HepG2 (cell line): ENCODE results near the gene SMIM41. TPM values are rescaled to one million over a fixed set of nuclear protein-coding genes. Genes with fewer than 3 reads are reported as not detected.

ENCODE experiments used
- ATF2 ChIP-seq: sonication (generic); formaldehyde crosslinking; IDR thresholded peaks from 2 replicates; pipeline ENCODE4 v1.4.0; 2020; ENCODE audit warnings: missing genetic modification reagents
- BCL3 ChIP-seq: sonication (generic); formaldehyde crosslinking; IDR thresholded peaks from 2 replicates; pipeline ENCODE4 v1.5.1; 2020; ENCODE audit warnings: mild to moderate bottlenecking, missing genetic modification reagents, moderate library complexity
- FLYWCH1 ChIP-seq: sonication (generic); formaldehyde crosslinking; IDR thresholded peaks from 2 replicates; pipeline ENCODE4 v1.8.1; 2023; ENCODE audit warnings: mild to moderate bottlenecking, missing genetic modification reagents
- HOXD1 ChIP-seq: sonication (generic); formaldehyde crosslinking; IDR thresholded peaks from 2 replicates; pipeline ENCODE4 v1.5.0; 2020; ENCODE audit warnings: missing genetic modification reagents
- MTF1 ChIP-seq: sonication (generic); formaldehyde crosslinking; IDR thresholded peaks from 2 replicates; pipeline ENCODE4 v1.5.0; 2020; ENCODE audit warnings: missing genetic modification reagents
- ONECUT2 ChIP-seq: sonication (generic); formaldehyde crosslinking; IDR thresholded peaks from 2 replicates; pipeline ENCODE4 v1.4.0; 2020; ENCODE audit warnings: missing genetic modification reagents
- PBX3 ChIP-seq: sonication (generic); formaldehyde crosslinking; IDR thresholded peaks from 2 replicates; pipeline ENCODE4 v1.8.1; 2023; ENCODE audit warnings: missing genetic modification reagents, inconsistent platforms, borderline replicate concordance
- PPARG ChIP-seq: conservative IDR thresholded peaks from 2 replicates; pipeline ENCODE4 v1.6.1; 2016; ENCODE audit warnings: missing biosample characterization, missing genetic modification reagents
- REPIN1 ChIP-seq: sonication (generic); formaldehyde crosslinking; IDR thresholded peaks from 2 replicates; pipeline ENCODE4 v1.8.0; 2022; ENCODE audit warnings: missing genetic modification reagents, low read depth, mild to moderate bottlenecking, borderline replicate concordance
- ZBTB10 ChIP-seq: sonication (generic); formaldehyde crosslinking; IDR thresholded peaks from 2 replicates; pipeline ENCODE4 v1.4.0; 2020; ENCODE audit warnings: missing genetic modification reagents, borderline replicate concordance
- ZBTB7B ChIP-seq: sonication (generic); formaldehyde crosslinking; IDR thresholded peaks from 2 replicates; pipeline ENCODE4 v1.4.0; 2020; ENCODE audit warnings: missing genetic modification reagents
- ZC3H13 ChIP-seq: sonication (generic); formaldehyde crosslinking; IDR thresholded peaks from 2 replicates; pipeline ENCODE4 v1.8.1; 2023; ENCODE audit warnings: mild to moderate bottlenecking, missing genetic modification reagents, moderate library complexity
- ZNF18 ChIP-seq: sonication (generic); formaldehyde crosslinking; IDR thresholded peaks from 2 replicates; pipeline ENCODE4 v1.8.0; 2022; ENCODE audit warnings: mild to moderate bottlenecking, missing genetic modification reagents; ENCODE audit not compliant: insufficient replicate concordance
- ZNF292 ChIP-seq: sonication (generic); formaldehyde crosslinking; IDR thresholded peaks from 2 replicates; pipeline ENCODE4 v1.8.1; 2022; ENCODE audit warnings: mild to moderate bottlenecking, low read depth, missing genetic modification reagents, borderline replicate concordance
- ZNF335 ChIP-seq: sonication (generic); formaldehyde crosslinking; IDR thresholded peaks from 2 replicates; pipeline ENCODE4 v1.4.0; 2020; ENCODE audit warnings: missing genetic modification reagents
- ZNF557 ChIP-seq: sonication (generic); formaldehyde crosslinking; IDR thresholded peaks from 2 replicates; pipeline ENCODE4 v1.4.0; 2020; ENCODE audit warnings: missing genetic modification reagents
- ZNF570 ChIP-seq: sonication (generic); formaldehyde crosslinking; IDR thresholded peaks from 2 replicates; pipeline ENCODE4 v1.4.0; 2020; ENCODE audit warnings: mild to moderate bottlenecking, missing genetic modification reagents, borderline replicate concordance
- ZNF670 ChIP-seq: sonication (generic); formaldehyde crosslinking; IDR thresholded peaks from 2 replicates; pipeline ENCODE4 v1.8.0; 2022; ENCODE audit warnings: mild to moderate bottlenecking, missing genetic modification reagents, borderline replicate concordance
- ZNF773 ChIP-seq: sonication (generic); formaldehyde crosslinking; IDR thresholded peaks from 2 replicates; pipeline ENCODE4 v1.4.0; 2020; ENCODE audit warnings: missing genetic modification reagents, borderline replicate concordance
- ZNF781 ChIP-seq: sonication (generic); formaldehyde crosslinking; IDR thresholded peaks from 2 replicates; pipeline ENCODE4 v1.5.1; 2020; ENCODE audit warnings: borderline replicate concordance, mild to moderate bottlenecking, missing genetic modification reagents; ENCODE audit errors: not compliant biosample characterization
- ZNF879 ChIP-seq: sonication (generic); formaldehyde crosslinking; IDR thresholded peaks from 2 replicates; pipeline ENCODE4 v1.8.1; 2023; ENCODE audit warnings: missing genetic modification reagents
- polyA plus RNA-seq, 8 experiments: library from polyadenylated mRNA; depleted of rRNA in 3 of 8; stranded (reverse) in 7 of 8; unstranded in 1 of 8; fragments of >200 nt; fragmentation: Illumina TruSeq in 4 of 8; extraction: Trizol in 4 of 8; gene quantifications; 2 replicates each; pipeline versions ENCODE4 v1.2.1 to v1.2.3, GENCODE V29; 2011 to 2016; ENCODE audit warnings: low read depth in 4 of 8, missing spikeins in 1 of 8, mixed read lengths in 1 of 8; ENCODE audit not compliant: insufficient read depth in 1 of 8
- total RNA-seq, 5 experiments: library from RNA; depleted of rRNA; stranded (reverse); fragments of >200 nt; fragmentation: Illumina TruSeq; extraction: Trizol; gene quantifications; 2 replicates each; pipeline ENCODE4 v1.2.3, GENCODE V29; 2016; ENCODE audit warnings: low read depth in 1 of 5

Gene SMIM41
- total and polyA plus RNA-seq, 2 of the 13 experiments (the other 11 are each of a cell fraction or from before 2014, with no cell fraction given): not detected

GRCh38 chr12:52082988-52083637 is 3.6 kb downstream of the SMIM41 start (continued):
- no peak for TF ChIP-seq ZNF570 (CRISPR knock-in tag)
- no peak for TF ChIP-seq ZNF292
- no peak for TF ChIP-seq HOXD1
- no peak for TF ChIP-seq ZNF670 (CRISPR knock-in tag)
- TF ChIP-seq FLYWCH1: no peak
- TF ChIP-seq ONECUT2 (CRISPR knock-in tag): no peak
- no peak for TF ChIP-seq ZBTB10 (CRISPR knock-in tag)
- TF ChIP-seq ZNF781: no peak
- no peak for TF ChIP-seq ZNF773 (CRISPR knock-in tag)
- TF ChIP-seq ZNF557 (CRISPR knock-in tag): no peak
- TF ChIP-seq ZC3H13 (CRISPR knock-in tag): no peak
- TF ChIP-seq ZBTB7B (CRISPR knock-in tag): 0 out of 2 replicates have a peak, but pooled peaks have one; percentile 35
- TF ChIP-seq REPIN1 (CRISPR knock-in tag): no peak
- TF ChIP-seq ZNF18 (CRISPR knock-in tag): peak; percentile 94
- TF ChIP-seq PBX3 (CRISPR knock-in tag): no peak
- no peak for TF ChIP-seq PPARG (CRISPR knock-in tag)
- no peak for TF ChIP-seq ZNF335 (CRISPR knock-in tag)
- no peak for TF ChIP-seq BCL3 (CRISPR knock-in tag)
- no peak for TF ChIP-seq MTF1
- no peak for TF ChIP-seq ATF2 (CRISPR knock-in tag)
- TF ChIP-seq ZNF879: no peak
